GM18909 (cell line): Measurements from ENCODE around the gene LRRN4CL.
A peak's percentile ranks its signal among the peaks of the same experiment; 100 is the strongest.
"Not testable (repeated sequence)": the region's sequence is repeated elsewhere in the genome, so short reads cannot be mapped to it uniquely, and the experiment has no call there.

Experiments
- ATAC-seq: cut with Tn5 transposase; IDR thresholded peaks from one replicate; pipeline ENCODE4 v1.9.1; 2021; ENCODE audit warnings: mild to moderate bottlenecking; ENCODE audit not compliant: unreplicated experiment, poor library complexity

The LRRN4CL gene

GRCh38 chr11:62678433-62678769 is 10.9 kb downstream of the LRRN4CL start:
- ATAC-seq: no peak

- ATAC-seq: no peak
Observed at GRCh38 chr11:62677714-62678113, 11.6 kb downstream of the LRRN4CL start.

- ATAC-seq: no peak
Observed at GRCh38 chr11:62677156-62677555, 12.2 kb downstream of the LRRN4CL start.

- no peak for ATAC-seq
Observed at GRCh38 chr11:62676698-62677097, 12.6 kb downstream of the LRRN4CL start.

GRCh38 chr11:62675415-62675814 is 13.9 kb downstream of the LRRN4CL start:
- not testable (repeated sequence) for ATAC-seq

GRCh38 chr11:62673196-62673525 is 16.2 kb downstream of the LRRN4CL start:
- ATAC-seq: no peak

- peak; percentile 55 for ATAC-seq
Observed at GRCh38 chr11:62671608-62672389, 17.5 kb downstream of the LRRN4CL start, which contains the start of the genes LBHD1 and UQCC3. Gene LBHD1 (minus strand): TSS chr11:62672267. CDS start chr11:62670031, 2,236 bp downstream. Gene UQCC3 (plus strand): TSS chr11:62671673. CDS start chr11:62671746, 73 bp downstream.

- peak; percentile 9 for ATAC-seq
Observed at GRCh38 chr11:62671236-62671607, 18.1 kb downstream of the LRRN4CL start.

- no peak for ATAC-seq
Observed at GRCh38 chr11:62669420-62670161, 19.7 kb downstream of the LRRN4CL start.

GRCh38 chr11:62667460-62667859 is 21.9 kb downstream of the LRRN4CL start:
- ATAC-seq: no peak

GRCh38 chr11:62666259-62666926 is 22.9 kb downstream of the LRRN4CL start:
- ATAC-seq: no peak

- peak; percentile 3 for ATAC-seq
Observed at GRCh38 chr11:62665599-62666258, 23.6 kb downstream of the LRRN4CL start.

- peak; percentile 87 for ATAC-seq
Observed at GRCh38 chr11:62665075-62665598, 24.2 kb downstream of the LRRN4CL start, which contains the start of the genes C11orf98 and CSKMT. Gene C11orf98 (minus strand): TSS chr11:62665210. CDS start chr11:62665169, 41 bp downstream. Gene CSKMT (plus strand): TSS chr11:62665312. CDS start chr11:62665880, 568 bp downstream.

- peak; percentile 35 for ATAC-seq
Observed at GRCh38 chr11:62664405-62665074, 24.8 kb downstream of the LRRN4CL start.

- no peak for ATAC-seq
Observed at GRCh38 chr11:62656796-62657429, 32.4 kb downstream of the LRRN4CL start.

GRCh38 chr11:62654297-62654696 is 35.0 kb downstream of the LRRN4CL start:
- ATAC-seq: no peak

GRCh38 chr11:62652161-62653006 is 36.9 kb downstream of the LRRN4CL start:
- ATAC-seq: peak; percentile 2

GRCh38 chr11:62650283-62650682 is 39.0 kb downstream of the LRRN4CL start:
- not testable (repeated sequence) for ATAC-seq
